ENCODE data around the gene NR0B1.

NR0B1 gene

GRCh38 chrX:30308263-30309138 lies 689 bp downstream of the NR0B1 start:
- no peaks in the 10 kb centered on the region for H3K9me3 ChIP-seq (ENCODE audit: control insufficient read depth in 5 of 5, low read length in 5 of 5)
- peak overlapping the region in 2 of 5 donors; percentile 11 to 35 for H3K4me3 ChIP-seq (ENCODE audit: low read depth in 1 of 5, low read length in 5 of 5)
- H3K4me1 ChIP-seq (ENCODE audit: control insufficient read depth in 5 of 5, insufficient read depth in 5 of 5, low read length in 5 of 5) = peaks cover 0 to 14% (median 11%) of the 10 kb centered on the region in 5 donors
- H3K36me3 ChIP-seq (ENCODE audit: control insufficient read depth in 5 of 5, insufficient read depth in 5 of 5, low read length in 5 of 5) = no peaks in the 10 kb centered on the region
- no peak overlapping the region for H3K9ac ChIP-seq (ENCODE audit: low read length in 5 of 5)
- H3K27me3 ChIP-seq (ENCODE audit: control insufficient read depth in 5 of 5, insufficient read depth in 4 of 5, low read length in 5 of 5) = peaks cover 17 to 23% (median 21%) of the 10 kb centered on the region in 5 donors
- no peak overlapping the region for H3K27ac ChIP-seq (ENCODE audit: low read depth, low read length)

- H3K27me3 ChIP-seq (ENCODE audit: control insufficient read depth in 5 of 5, insufficient read depth in 4 of 5, low read length in 5 of 5) = peaks cover 19 to 26% (median 21%) of the 10 kb centered on the region in 5 donors
- no peaks in the 10 kb centered on the region for H3K9me3 ChIP-seq (ENCODE audit: control insufficient read depth in 5 of 5, low read length in 5 of 5)
- no peak overlapping the region for H3K9ac ChIP-seq (ENCODE audit: low read length in 5 of 5)
- no peak overlapping the region for H3K4me3 ChIP-seq (ENCODE audit: low read depth in 1 of 5, low read length in 5 of 5)
- H3K36me3 ChIP-seq (ENCODE audit: control insufficient read depth in 5 of 5, insufficient read depth in 5 of 5, low read length in 5 of 5) = no peaks in the 10 kb centered on the region
- H3K27ac ChIP-seq (ENCODE audit: low read depth, low read length) = no peak overlapping the region
- peaks cover 0 to 22% (median 16%) of the 10 kb centered on the region in 5 donors for H3K4me1 ChIP-seq (ENCODE audit: control insufficient read depth in 5 of 5, insufficient read depth in 5 of 5, low read length in 5 of 5)
Measured at GRCh38 chrX:30307466-30307865, 1.7 kb downstream of the NR0B1 start.

GRCh38 chrX:30304866-30305265 lies 4.3 kb downstream of the NR0B1 start:
- H3K27ac ChIP-seq (ENCODE audit: low read depth, low read length) = no peak overlapping the region
- no peak overlapping the region for H3K9ac ChIP-seq (ENCODE audit: low read length in 5 of 5)
- H3K4me1 ChIP-seq (ENCODE audit: control insufficient read depth in 5 of 5, insufficient read depth in 5 of 5, low read length in 5 of 5) = peaks cover 0 to 29% (median 21%) of the 10 kb centered on the region in 5 donors
- H3K27me3 ChIP-seq (ENCODE audit: control insufficient read depth in 5 of 5, insufficient read depth in 4 of 5, low read length in 5 of 5) = peaks cover 19 to 26% (median 21%) of the 10 kb centered on the region in 5 donors
- no peaks in the 10 kb centered on the region for H3K36me3 ChIP-seq (ENCODE audit: control insufficient read depth in 5 of 5, insufficient read depth in 5 of 5, low read length in 5 of 5)
- H3K4me3 ChIP-seq (ENCODE audit: low read depth in 1 of 5, low read length in 5 of 5) = no peak overlapping the region
- no peaks in the 10 kb centered on the region for H3K9me3 ChIP-seq (ENCODE audit: control insufficient read depth in 5 of 5, low read length in 5 of 5)

GRCh38 chrX:30302956-30303355 lies 6.2 kb downstream of the NR0B1 start:
- Histone ChIP-seq H3K4me3 (ENCODE audit: low read depth in 1 of 5, low read length in 5 of 5) (no peak overlapping the region), H3K9ac (ENCODE audit: low read length in 5 of 5) (no peak overlapping the region), H3K4me1 (ENCODE audit: control insufficient read depth in 5 of 5, insufficient read depth in 5 of 5, low read length in 5 of 5) (peaks cover 0 to 15% (median 11%) of the 10 kb centered on the region in 5 donors), H3K9me3 (ENCODE audit: control insufficient read depth in 5 of 5, low read length in 5 of 5) (no peaks in the 10 kb centered on the region), H3K27ac (ENCODE audit: low read depth, low read length) (no peak overlapping the region), H3K36me3 (ENCODE audit: control insufficient read depth in 5 of 5, insufficient read depth in 5 of 5, low read length in 5 of 5) (no peaks in the 10 kb centered on the region), H3K27me3 (ENCODE audit: control insufficient read depth in 5 of 5, insufficient read depth in 4 of 5, low read length in 5 of 5) (peaks cover 9 to 14% (median 10%) of the 10 kb centered on the region in 5 donors)

- Histone ChIP-seq H3K9ac (ENCODE audit: low read length in 5 of 5) (no peak overlapping the region), H3K27me3 (ENCODE audit: control insufficient read depth in 5 of 5, insufficient read depth in 4 of 5, low read length in 5 of 5) (peaks cover 3 to 8% (median 4%) of the 10 kb centered on the region in 5 donors), H3K9me3 (ENCODE audit: control insufficient read depth in 5 of 5, low read length in 5 of 5) (no peaks in the 10 kb centered on the region), H3K4me1 (ENCODE audit: control insufficient read depth in 5 of 5, insufficient read depth in 5 of 5, low read length in 5 of 5) (peaks cover 0 to 15% (median 11%) of the 10 kb centered on the region in 5 donors), H3K27ac (ENCODE audit: low read depth, low read length) (no peak overlapping the region), H3K36me3 (ENCODE audit: control insufficient read depth in 5 of 5, insufficient read depth in 5 of 5, low read length in 5 of 5) (no peaks in the 10 kb centered on the region), H3K4me3 (ENCODE audit: low read depth in 1 of 5, low read length in 5 of 5) (no peak overlapping the region)
Measured at GRCh38 chrX:30301963-30302362, 7.2 kb downstream of the NR0B1 start.

- H3K4me3 ChIP-seq (ENCODE audit: low read depth in 1 of 5, low read length in 5 of 5) = no peak overlapping the region
- no peaks in the 10 kb centered on the region for H3K9me3 ChIP-seq (ENCODE audit: control insufficient read depth in 5 of 5, low read length in 5 of 5)
- peaks cover 0 to 15% (median 11%) of the 10 kb centered on the region in 5 donors for H3K4me1 ChIP-seq (ENCODE audit: control insufficient read depth in 5 of 5, insufficient read depth in 5 of 5, low read length in 5 of 5)
- no peaks in the 10 kb centered on the region for H3K36me3 ChIP-seq (ENCODE audit: control insufficient read depth in 5 of 5, insufficient read depth in 5 of 5, low read length in 5 of 5)
- peaks cover 0 to 7% (median 3%) of the 10 kb centered on the region in 5 donors for H3K27me3 ChIP-seq (ENCODE audit: control insufficient read depth in 5 of 5, insufficient read depth in 4 of 5, low read length in 5 of 5)
- H3K9ac ChIP-seq (ENCODE audit: low read length in 5 of 5) = no peak overlapping the region
- H3K27ac ChIP-seq (ENCODE audit: low read depth, low read length) = no peak overlapping the region
Measured at GRCh38 chrX:30301208-30301607, 8.0 kb downstream of the NR0B1 start.

GRCh38 chrX:30296408-30297254 lies 12.6 kb downstream of the NR0B1 start:
- no peak overlapping the region for H3K27ac ChIP-seq (ENCODE audit: low read depth, low read length)
- no peak overlapping the region for H3K9ac ChIP-seq (ENCODE audit: low read length in 5 of 5)
- peaks cover 0 to 6% (median 0%) of the 10 kb centered on the region in 5 donors for H3K27me3 ChIP-seq (ENCODE audit: control insufficient read depth in 5 of 5, insufficient read depth in 4 of 5, low read length in 5 of 5)
- H3K36me3 ChIP-seq (ENCODE audit: control insufficient read depth in 5 of 5, insufficient read depth in 5 of 5, low read length in 5 of 5) = no peaks in the 10 kb centered on the region
- H3K4me3 ChIP-seq (ENCODE audit: low read depth in 1 of 5, low read length in 5 of 5) = no peak overlapping the region
- no peaks in the 10 kb centered on the region for H3K9me3 ChIP-seq (ENCODE audit: control insufficient read depth in 5 of 5, low read length in 5 of 5)
- H3K4me1 ChIP-seq (ENCODE audit: control insufficient read depth in 5 of 5, insufficient read depth in 5 of 5, low read length in 5 of 5) = no peaks in the 10 kb centered on the region

- Histone ChIP-seq H3K36me3 (ENCODE audit: control insufficient read depth in 5 of 5, insufficient read depth in 5 of 5, low read length in 5 of 5) (no peaks in the 10 kb centered on the region), H3K27ac (ENCODE audit: low read depth, low read length) (no peak overlapping the region), H3K9ac (ENCODE audit: low read length in 5 of 5) (no peak overlapping the region), H3K27me3 (ENCODE audit: control insufficient read depth in 5 of 5, insufficient read depth in 4 of 5, low read length in 5 of 5) (no peaks in the 10 kb centered on the region), H3K4me1 (ENCODE audit: control insufficient read depth in 5 of 5, insufficient read depth in 5 of 5, low read length in 5 of 5) (no peaks in the 10 kb centered on the region), H3K9me3 (ENCODE audit: control insufficient read depth in 5 of 5, low read length in 5 of 5) (no peaks in the 10 kb centered on the region), H3K4me3 (ENCODE audit: low read depth in 1 of 5, low read length in 5 of 5) (no peak overlapping the region)
Measured at GRCh38 chrX:30283456-30284200, 25.6 kb downstream of the NR0B1 start.

- no peaks in the 10 kb centered on the region for H3K27me3 ChIP-seq (ENCODE audit: control insufficient read depth in 5 of 5, insufficient read depth in 4 of 5, low read length in 5 of 5)
- H3K9me3 ChIP-seq (ENCODE audit: control insufficient read depth in 5 of 5, low read length in 5 of 5) = no peaks in the 10 kb centered on the region
- H3K27ac ChIP-seq (ENCODE audit: low read depth, low read length) = no peak overlapping the region
- no peak overlapping the region for H3K4me3 ChIP-seq (ENCODE audit: low read depth in 1 of 5, low read length in 5 of 5)
- peaks cover 0 to 4% (median 0%) of the 10 kb centered on the region in 5 donors for H3K4me1 ChIP-seq (ENCODE audit: control insufficient read depth in 5 of 5, insufficient read depth in 5 of 5, low read length in 5 of 5)
- no peak overlapping the region for H3K9ac ChIP-seq (ENCODE audit: low read length in 5 of 5)
- no peaks in the 10 kb centered on the region for H3K36me3 ChIP-seq (ENCODE audit: control insufficient read depth in 5 of 5, insufficient read depth in 5 of 5, low read length in 5 of 5)
Measured at GRCh38 chrX:30282527-30282926, 26.7 kb downstream of the NR0B1 start.
